ENCODE data around the gene ZNF69.
"Not testable (repeated sequence)": the region's sequence is repeated elsewhere in the genome, so short reads cannot be mapped to it uniquely, and the experiment has no call there.

ZNF69 gene

GRCh38 chr19:11944656-11945055, 57.1 kb downstream of the ZNF69 start:
- no peak overlapping the region for H3K4me3 ChIP-seq (ENCODE audit: low read depth, low read length)
- DNase-seq (ENCODE audit: low read depth) = no peak
- TF ChIP-seq, protein P1, sequence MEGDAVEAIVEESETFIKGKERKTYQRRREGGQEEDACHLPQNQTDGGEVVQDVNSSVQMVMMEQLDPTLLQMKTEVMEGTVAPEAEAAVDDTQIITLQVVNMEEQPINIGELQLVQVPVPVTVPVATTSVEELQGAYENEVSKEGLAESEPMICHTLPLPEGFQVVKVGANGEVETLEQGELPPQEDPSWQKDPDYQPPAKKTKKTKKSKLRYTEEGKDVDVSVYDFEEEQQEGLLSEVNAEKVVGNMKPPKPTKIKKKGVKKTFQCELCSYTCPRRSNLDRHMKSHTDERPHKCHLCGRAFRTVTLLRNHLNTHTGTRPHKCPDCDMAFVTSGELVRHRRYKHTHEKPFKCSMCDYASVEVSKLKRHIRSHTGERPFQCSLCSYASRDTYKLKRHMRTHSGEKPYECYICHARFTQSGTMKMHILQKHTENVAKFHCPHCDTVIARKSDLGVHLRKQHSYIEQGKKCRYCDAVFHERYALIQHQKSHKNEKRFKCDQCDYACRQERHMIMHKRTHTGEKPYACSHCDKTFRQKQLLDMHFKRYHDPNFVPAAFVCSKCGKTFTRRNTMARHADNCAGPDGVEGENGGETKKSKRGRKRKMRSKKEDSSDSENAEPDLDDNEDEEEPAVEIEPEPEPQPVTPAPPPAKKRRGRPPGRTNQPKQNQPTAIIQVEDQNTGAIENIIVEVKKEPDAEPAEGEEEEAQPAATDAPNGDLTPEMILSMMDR (conservative IDR thresholded peaks at IDR 0.05; ENCODE audit: low read depth, low read length) = no peak

- TF ChIP-seq, protein P1 (conservative IDR thresholded peaks at IDR 0.05; ENCODE audit: low read depth, low read length) = no peak
- DNase-seq (ENCODE audit: low read depth) = no peak
- no peak overlapping the region for H3K4me3 ChIP-seq (ENCODE audit: low read depth, low read length)
These were observed 61.1 kb downstream of the ZNF69 start for GRCh38 chr19:11948646-11949045.

DNA sequence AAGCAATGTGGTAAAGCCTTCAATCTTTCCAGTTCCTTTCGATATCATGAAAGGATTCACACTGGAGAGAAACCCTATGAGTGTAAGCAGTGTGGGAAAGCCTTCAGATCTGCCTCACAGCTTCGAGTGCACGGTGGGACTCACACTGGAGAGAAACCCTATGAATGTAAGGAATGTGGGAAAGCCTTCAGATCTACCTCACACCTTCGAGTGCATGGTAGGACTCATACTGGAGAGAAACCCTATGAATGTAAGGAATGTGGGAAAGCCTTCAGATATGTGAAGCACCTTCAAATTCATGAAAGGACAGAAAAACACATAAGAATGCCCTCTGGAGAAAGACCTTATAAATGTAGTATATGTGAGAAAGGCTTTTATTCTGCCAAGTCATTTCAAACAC, 61.6 kb downstream of the ZNF69 start:
- H3K4me3 ChIP-seq (ENCODE audit: low read depth, low read length) = no peak overlapping the region
- TF ChIP-seq, protein P1 (conservative IDR thresholded peaks at IDR 0.05; ENCODE audit: low read depth, low read length) = no peak
- DNase-seq (ENCODE audit: low read depth) = peak; percentile 20

DNA sequence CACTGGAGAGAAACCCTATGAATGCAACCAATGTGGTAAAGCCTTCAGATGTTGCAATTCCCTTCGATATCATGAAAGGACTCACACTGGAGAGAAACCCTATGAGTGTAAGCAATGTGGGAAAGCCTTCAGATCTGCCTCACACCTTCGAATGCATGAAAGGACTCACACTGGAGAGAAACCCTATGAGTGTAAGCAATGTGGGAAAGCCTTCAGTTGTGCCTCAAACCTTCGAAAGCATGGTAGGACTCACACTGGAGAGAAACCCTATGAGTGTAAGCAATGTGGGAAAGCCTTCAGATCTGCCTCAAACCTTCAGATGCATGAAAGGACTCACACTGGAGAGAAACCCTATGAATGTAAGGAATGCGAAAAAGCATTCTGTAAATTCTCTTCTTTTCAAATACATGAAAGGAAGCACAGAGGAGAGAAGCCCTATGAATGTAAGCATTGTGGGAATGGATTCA, 62.1 kb downstream of the ZNF69 start:
- H3K4me3 ChIP-seq (ENCODE audit: low read depth, low read length); DNase-seq (ENCODE audit: low read depth): not testable (repeated sequence)

GRCh38 chr19:11950312-11950711, 62.7 kb downstream of the ZNF69 start:
- DNase-seq (ENCODE audit: low read depth) = no peak
- H3K4me3 ChIP-seq (ENCODE audit: low read depth, low read length) = no peak overlapping the region
- TF ChIP-seq, protein P1 (conservative IDR thresholded peaks at IDR 0.05; ENCODE audit: low read depth, low read length) = no peak
